NCI-H146 treated with DMSO at 0.1 percent for 48 hours (cell line): ENCODE measurements around the gene OR52E4.

ENCODE experiments used
- DNase-seq: peaks from one replicate; lab custom pipeline; 2025; ENCODE audit not compliant: unreplicated experiment; lab: John Stamatoyannopoulos, UW

Gene OR52E4

DNA sequence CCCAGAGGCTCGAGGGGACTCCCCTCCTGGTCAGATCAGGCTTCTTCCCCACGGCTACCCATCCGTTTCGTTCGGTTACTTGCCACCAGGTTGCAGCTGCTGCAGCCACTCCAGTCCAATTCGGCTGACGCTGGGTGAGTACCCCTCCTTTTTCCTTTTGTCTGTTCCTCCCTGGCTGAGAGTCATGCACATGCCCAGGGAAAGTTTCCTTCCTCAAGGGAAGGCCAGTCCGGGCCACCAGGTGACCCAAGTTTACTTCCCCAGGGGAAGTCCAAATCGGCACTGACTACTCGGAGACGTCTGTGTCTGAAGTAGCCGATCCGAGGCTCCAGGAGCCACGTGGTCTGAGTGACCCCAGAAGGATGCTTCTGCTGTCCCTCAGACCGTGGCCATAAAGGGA lies 48.4 kb downstream of the OR52E4 start:
- DNase-seq, result no peak

DNA sequence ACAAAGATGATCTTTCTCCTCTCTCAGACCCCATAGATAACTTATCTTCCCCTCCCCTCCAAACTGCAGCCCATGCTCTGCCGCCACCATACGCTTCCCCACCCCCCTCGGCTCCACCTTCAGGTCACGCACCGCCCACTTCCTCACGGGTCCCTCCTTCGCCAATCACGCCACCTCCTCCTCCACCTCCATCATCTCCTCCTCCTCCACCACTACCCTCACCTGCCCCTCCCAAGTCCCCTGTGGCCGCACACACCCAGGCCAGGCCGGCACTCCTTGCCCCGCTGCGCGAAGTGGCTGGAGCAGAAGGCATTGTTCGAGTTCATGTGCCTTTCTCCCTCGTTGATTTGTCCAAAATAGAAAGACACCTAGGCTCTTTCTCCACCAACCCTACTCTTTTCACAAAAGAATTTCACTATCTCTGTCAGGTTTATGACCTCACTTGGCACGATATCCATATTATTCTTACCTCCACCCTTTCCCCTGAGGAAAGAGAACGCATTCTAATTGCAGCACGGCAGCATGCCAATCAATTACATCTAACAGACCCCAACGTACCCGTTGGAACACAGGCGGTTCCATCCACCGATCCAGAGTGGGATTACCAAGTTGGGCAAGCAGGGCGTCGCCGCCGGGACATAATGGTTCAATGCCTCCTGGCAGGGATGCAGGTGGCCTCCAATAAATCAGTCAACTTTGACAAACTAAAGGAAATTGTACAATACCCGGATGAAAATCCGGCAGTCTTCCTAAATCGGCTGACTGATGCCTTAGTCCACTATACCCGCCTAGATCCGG lies 49.3 kb downstream of the OR52E4 start:
- no peak for DNase-seq

- no peak for DNase-seq
Measured at GRCh38 chr11:5930614-5931013, 50.2 kb downstream of the OR52E4 start.

GRCh38 chr11:5931061-5931460 lies 50.6 kb downstream of the OR52E4 start:
- no peak for DNase-seq

DNA sequence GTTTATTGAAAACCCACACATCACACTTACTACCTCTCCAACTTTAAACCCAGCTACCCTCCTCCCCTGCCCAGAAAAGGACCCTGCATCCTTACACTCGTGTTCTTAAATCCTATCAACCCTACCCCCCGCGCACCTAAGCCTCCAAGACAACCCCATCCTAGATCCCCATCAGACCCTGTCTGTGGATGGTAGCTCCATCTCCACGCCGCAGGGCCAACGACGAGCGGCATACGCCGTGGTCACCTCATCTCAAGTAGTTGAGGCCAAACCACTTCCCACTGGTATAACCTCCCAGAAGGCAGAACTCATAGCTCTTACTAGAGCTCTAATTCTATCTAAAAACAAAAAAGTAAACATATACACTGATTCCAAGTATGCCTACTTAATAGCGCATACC lies 52.2 kb downstream of the OR52E4 start:
- DNase-seq, result no peak

DNA sequence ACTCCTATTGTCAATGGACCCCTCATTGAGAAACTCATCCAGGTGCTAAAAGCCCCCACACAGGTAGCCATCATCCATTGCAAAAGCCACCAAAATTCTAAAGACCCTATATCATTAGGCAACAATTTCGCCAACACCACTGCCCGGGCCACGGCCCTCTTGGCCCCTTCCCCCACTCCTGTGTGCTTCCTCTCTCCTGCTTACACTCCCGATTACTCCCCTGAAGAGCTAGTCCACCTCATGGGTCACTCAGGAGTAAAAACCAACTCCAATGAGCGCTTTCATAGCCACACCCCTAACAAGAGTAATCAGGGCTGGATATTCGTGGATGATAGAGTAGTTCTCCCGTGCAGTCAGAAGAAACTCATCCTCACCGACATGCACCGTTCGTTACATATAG lies 52.7 kb downstream of the OR52E4 start:
- no peak for DNase-seq
